NCI-H2107 (cell line): Measurements from ENCODE around the gene SLC50A1.
"Not testable (repeated sequence)": the region's sequence is repeated elsewhere in the genome, so short reads cannot be mapped to it uniquely, and the experiment has no call there.

Experiments used
- DNase-seq: peaks from one replicate; lab custom pipeline; 2025; lab: John Stamatoyannopoulos, UW

Gene SLC50A1

DNA sequence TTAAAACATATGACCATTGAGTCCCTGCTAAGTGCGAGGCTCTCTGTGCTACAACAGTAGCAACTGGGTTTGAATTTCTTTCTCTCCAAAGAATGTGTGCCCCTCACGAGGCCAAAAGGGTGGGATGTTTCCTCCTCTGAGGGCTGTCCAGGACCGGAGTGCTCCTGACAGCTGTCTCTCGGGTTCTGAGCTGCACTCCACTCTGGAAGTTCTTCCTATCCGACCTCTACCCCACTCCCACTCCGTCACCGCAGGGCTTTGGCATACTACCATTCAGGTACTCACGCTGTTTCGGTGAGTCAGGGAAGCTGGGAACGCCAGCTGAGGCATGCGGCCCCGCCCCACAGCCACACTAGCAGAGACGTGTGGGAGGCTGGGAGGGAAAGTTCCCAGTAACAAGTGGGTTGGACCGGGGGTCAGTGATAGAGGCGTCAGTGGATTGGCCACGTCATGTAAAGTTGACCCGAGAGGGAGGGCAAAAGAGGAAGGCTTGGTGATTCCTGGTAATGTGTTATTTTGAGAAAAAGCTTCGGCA is 705 bp upstream of the SLC50A1 start:
- DNase-seq = peak; percentile 45

DNA sequence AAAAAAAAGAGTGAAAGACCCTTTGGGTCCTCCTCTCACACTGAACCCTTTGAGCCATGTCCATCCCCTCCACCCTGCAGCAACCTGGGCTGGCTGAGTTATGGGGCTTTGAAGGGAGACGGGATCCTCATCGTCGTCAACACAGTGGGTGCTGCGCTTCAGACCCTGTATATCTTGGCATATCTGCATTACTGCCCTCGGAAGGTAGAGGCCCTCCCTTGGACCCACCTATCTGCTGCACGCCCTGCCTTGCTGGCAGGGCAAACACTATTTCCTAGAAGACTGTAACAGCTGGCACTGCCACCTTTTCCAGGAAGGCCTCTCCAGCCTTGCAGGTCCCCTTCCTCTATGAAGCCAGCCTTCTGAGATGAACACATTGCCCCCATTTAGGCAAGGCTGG is 1.1 kb downstream of the SLC50A1 start:
- no peak for DNase-seq

DNA sequence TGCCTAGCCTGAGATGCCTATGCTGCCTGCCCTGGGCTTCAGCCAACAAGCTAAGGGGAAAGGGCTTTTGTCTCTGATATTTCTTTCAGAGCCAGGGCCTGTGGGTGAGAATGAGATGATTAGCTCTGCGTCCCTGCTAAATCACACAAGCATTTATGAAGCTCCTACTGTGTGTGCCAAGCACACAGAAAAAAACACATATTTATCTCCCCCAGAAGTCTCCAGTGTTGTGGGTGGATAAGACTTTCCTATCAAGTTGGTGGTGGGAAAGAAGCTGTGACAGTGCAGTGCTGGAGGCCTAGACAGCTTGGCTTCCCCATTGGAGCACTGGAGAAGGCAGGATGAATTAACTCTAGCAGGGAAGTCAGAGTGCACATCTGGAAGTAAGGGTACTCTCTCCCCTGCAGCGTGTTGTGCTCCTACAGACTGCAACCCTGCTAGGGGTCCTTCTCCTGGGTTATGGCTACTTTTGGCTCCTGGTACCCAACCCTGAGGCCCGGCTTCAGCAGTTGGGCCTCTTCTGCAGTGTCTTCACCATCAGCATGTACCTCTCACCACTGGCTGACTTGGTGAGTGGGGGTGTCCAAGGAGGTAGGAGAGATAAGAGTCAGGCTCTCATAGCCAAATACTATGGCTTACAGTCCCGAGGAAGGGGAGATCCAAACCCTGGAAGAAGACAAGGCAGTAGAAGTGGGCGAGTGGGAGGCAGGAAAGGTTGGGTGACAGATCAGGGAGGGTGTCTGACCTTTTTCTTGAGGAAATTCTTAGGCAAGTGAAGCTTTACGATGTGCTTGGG is 1.7 kb downstream of the SLC50A1 start:
- no peak for DNase-seq

DNA sequence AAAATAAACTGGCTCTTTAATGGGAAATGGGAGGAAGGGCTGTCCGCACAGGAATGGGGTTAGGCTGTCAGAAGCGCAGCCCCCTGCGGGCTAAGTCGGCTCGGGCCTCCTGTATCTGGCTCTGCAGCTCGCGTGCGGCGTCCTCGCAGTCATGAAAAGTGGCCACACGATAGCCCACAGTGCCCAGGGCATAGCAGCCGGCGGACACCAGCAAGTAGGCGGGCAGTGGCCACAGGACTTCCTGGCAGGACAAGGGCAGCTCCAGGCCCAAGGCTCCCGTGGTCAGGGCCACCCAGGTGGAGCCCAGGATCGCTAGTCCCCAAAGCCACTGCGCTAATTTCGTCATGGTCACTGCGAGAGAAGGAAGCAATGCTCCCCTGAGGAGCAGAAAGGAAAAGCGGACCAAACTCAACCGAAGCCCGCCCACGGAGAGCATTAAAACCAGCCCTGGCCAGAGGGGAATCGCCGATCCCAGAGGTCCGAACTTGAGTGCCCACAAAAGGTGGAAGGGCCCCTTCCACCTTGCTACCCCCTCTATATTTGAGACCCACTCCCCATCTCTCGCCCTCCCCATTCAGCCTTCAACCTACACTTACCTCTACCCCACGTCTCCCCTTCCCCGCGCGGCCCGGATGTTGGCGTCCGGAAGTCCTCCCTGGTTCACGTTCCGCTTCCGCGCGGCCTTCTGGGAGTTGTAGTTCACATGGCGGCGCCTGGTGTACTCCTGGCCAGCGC is 4.4 kb downstream of the SLC50A1 start, which contains the start of gene DPM3:
Gene DPM3 (minus strand): TSS at position 637 of the 735 bp plus-strand sequence. CDS start 291 bp downstream, at position 346.
- DNase-seq = peak; percentile 84

- no peak for DNase-seq
These were observed 4.9 kb downstream of the SLC50A1 start for GRCh38 chr1:155140630-155140953.

DNA sequence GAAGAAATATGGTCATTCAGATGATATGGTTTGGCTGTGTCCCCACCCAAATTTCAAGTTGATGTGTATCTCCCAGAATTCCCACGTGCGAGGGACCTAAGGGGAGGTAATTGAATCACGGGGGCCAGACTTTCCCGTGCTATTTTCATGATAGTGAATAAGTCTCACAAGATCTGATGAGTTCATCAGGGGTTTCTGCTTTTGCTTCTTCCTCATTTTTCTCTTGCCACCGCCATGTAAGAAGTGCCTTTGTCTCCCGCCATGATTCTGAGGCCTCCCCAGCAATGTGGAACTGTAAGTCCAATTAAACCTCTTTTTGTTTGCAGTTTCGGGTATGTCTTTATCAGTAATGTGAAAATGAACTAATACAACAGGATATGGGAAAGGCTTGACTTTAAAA is 6.1 kb downstream of the SLC50A1 start:
- DNase-seq = no peak

DNA sequence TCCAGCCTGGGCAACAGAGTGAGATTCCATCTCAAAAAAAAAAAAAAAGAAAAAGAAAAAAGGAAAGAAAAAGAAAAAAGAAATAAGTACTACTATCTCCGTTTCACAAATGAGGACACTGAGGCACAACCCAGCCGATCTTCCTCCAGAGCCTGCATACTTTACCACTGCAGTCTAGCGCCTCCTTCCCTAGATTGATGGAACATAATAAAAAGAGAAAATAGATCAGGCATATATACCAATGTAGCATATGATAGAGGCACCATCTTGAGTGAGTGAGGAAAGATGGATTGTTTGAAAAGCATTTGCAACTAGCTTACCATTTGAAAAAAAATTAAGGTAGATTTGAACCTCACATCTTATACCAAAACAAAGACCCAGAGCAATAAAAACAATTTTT is 9.8 kb downstream of the SLC50A1 start:
- DNase-seq = no peak

- DNase-seq = not testable (repeated sequence)
These were observed 20.5 kb downstream of the SLC50A1 start for GRCh38 chr1:155155996-155156643.

GRCh38 chr1:155158991-155159390 is 23.3 kb downstream of the SLC50A1 start:
- no peak for DNase-seq

GRCh38 chr1:155160128-155160527 is 24.5 kb downstream of the SLC50A1 start:
- DNase-seq = no peak

DNA sequence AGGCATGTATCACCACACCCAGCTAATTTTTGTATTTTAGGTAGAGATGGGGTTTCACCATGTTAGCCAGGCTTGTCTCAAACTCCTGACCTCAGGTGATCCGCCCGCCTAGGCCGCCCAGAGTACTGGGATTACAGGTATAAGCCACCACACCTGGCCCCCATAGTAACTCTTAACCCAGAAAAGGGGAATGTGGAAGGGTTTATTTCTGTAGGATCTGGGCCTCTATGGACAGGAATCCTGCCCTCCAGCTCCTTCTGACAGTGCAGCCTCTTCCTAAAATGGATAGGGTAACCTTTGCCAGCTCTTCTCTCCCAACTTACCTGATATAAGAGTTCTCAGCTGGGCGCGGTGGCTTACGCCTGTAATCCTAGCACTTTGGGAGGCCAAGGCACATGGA is 27.0 kb downstream of the SLC50A1 start:
- DNase-seq = not testable (repeated sequence)

DNA sequence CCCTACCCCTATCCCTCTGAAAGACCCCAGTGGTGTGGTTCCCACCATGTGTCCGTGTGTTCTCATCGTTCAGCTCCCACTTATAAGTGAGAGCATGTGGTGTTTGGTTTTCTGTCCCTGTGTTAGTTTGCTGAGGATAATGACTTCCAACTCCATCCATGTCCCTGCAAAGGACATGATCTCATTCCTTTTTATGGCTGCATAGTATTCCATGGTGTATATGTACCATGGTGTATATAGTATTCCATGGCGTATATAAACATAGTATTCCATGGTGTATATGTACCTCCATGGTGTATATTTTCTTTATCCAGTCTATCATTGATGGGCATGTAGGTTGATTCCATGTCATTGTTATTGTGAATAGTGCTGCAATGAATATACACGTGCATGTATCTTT is 28.1 kb downstream of the SLC50A1 start:
- DNase-seq = not testable (repeated sequence)

DNA sequence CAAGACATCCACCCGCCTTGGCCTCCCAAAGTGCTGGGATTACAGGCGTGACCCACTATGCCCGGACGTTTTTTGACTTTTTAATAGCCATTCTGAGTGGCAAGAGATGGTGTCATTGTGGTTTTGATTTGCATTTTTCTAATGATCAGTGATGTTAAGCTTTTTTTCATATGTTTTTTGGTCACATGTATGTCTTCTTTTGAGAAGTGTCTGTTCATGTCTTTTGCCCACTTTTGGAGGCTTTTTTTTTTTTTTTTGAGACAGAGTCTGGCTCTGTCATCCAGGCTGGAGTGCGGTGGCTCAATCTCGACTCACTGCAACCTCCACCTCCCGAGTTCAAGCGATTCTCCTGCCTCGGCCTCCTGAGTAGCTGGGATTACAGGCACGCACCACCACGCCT is 29.0 kb downstream of the SLC50A1 start:
- not testable (repeated sequence) for DNase-seq

GRCh38 chr1:155166051-155166470 is 30.4 kb downstream of the SLC50A1 start:
- DNase-seq = no peak

DNA sequence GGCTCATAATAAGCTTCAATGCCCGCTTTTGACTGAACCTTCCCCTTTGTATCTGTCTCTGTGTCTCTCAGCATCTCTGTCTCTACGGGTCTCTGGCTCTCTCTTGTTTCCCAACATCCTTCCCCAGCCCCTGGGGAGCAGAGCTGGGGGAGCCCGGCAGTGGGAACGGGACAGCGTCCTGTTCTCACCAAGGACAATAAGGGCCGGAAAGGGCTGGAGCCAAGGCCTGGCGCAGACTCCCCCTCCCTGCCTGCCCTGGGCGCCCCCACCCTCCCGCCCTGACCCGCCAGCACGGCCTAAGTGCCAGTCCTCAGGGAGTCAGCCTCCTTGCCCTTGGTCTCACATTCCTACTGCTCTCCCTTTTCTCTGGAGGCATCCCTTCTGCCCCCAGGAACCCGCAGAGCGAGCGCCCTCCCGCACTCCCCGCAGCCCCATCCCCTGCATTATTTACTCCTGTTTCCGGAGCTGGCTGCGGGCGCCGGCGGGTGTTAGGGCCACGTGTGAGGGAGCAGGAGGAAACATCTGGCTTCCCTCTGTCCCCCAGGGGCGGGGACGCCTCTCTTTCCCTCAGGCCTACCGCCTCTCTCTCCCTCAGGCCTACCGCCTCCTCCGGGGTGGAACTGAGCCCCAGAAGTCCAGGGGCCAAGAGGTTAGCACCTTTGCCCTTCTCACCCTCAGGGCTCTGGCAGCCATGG is 31.0 kb downstream of the SLC50A1 start:
- DNase-seq = no peak

GRCh38 chr1:155167166-155168104 is 31.8 kb downstream of the SLC50A1 start:
- peak; percentile 92 for DNase-seq

DNA sequence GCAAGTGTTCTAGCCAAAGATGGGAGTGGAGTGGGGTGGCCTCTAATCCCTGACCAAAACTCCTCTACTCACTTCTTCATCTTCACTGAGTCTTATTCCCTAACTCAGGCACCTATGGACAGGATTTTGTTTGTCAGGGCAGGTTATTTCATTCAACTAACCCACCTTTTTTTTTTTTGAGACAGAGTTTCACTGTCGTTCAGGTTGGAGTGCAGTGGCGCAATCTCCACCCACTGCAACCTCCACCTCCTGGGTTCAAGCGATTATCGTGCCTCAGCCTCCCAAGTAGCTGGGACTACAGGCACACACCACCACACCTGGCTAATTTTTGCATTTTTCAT is 32.4 kb downstream of the SLC50A1 start:
- DNase-seq = not testable (repeated sequence)

GRCh38 chr1:155168456-155169210 is 33.0 kb downstream of the SLC50A1 start:
- no peak for DNase-seq

- no peak for DNase-seq
These were observed 33.9 kb downstream of the SLC50A1 start for GRCh38 chr1:155169541-155169940.

DNA sequence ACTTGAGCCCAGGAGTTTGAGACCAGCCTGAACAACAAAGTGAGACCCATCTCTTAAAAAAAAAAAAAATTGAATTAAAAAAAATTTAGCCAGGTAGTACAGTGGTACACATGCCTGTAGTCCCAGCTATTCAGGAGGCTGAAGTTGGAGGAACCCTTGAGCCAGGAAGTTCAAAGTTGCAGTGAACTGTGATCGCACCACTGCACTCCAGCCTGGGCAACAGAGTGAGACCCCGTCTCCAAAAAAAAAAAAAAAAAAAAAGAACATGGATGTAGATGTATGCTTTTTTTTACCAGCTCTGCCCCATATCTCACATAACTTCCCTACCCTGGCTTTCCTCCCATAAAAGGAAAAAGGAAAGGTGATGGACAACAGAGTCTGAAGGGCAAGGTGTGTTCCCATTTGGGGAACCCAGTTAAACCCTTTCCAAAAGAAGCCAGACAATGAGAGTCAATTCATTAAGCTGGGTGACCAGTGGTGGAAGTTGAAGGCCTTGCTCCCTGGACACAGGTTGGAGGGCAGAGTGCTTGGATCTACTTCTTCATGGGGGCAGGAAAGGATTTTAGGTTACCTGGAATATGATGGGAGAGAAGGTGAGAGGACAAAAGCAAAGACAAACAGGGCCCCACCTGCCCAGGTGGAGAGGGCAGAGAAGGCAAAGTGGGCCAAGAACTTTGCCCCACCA is 34.6 kb downstream of the SLC50A1 start:
- no peak for DNase-seq
